ENCODE results near the gene CFAP91.

The CFAP91 gene

DNA sequence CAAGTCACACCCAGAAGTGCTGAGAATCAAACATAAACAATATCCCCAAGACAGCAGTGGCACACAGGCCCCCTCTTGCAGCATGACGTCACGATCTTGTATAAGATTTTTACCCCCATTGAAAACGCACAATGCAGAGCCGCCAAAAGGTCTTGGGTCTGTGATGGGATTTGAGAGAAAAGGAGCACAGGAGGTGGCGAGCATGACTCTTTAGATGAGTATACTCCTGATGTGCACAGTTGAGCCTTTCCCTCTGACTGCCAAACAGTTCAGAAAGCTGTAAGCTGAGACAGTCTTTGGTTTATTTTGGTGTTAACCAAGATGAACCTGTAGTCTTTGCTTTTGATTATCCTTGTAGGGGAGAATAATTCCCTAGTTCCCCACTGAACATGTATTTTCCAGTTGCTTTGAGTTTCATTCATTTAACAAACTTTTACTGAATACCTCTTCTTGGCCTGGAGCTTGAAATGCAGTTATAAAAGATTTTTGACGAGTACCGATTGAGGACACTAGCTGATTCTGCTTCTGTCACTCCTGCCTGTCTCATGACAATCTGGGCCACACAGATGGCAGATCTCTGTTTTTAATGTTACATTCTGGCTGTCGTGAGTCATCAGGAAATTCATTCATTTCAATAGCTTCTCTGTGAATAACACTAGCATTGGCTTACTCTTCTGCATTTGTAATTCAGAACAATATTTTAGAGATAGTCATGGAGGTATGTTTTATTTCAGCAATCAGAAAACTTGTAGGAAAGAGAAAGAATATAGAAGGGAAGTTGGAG lies 28.9 kb downstream of the CFAP91 start:
- Histone ChIP-seq H3K9ac (ENCODE audit: low read length) (no peak overlapping the region), H3K4me1 (ENCODE audit: control insufficient read depth, insufficient read depth, low read length) (no peaks in the 10 kb centered on the region), H3K27ac (ENCODE audit: low read depth, low read length) (no peak overlapping the region), H3K36me3 (ENCODE audit: control insufficient read depth, insufficient read depth, low read length) (no peaks in the 10 kb centered on the region), H3K27me3 (ENCODE audit: control insufficient read depth, insufficient read depth, low read length) (no peaks in the 10 kb centered on the region), H3K4me3 (ENCODE audit: low read length) (no peak overlapping the region)

DNA sequence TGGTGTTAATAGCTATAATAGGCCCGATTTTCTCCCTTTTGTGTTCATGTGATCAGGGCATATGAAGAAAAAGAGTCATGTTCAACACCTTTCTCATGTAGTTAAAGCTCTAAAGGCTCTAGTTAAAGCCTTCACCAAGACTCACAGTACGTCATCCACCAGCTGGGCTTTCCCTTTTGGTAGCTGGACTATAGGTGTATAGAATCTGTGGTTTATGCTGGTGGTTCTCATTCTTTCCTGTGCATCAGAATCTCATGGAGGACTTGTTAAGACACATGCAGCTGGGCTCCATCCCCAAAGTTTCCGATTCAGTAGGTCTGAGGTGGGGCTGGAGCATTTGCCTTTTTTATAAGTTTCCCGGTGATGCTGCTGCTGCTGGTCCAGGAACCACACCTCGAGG lies 31.0 kb downstream of the CFAP91 start:
- no peaks in the 10 kb centered on the region for H3K36me3 ChIP-seq (ENCODE audit: control insufficient read depth, insufficient read depth, low read length)
- no peak overlapping the region for H3K27ac ChIP-seq (ENCODE audit: low read depth, low read length)
- H3K27me3 ChIP-seq (ENCODE audit: control insufficient read depth, insufficient read depth, low read length): no peaks in the 10 kb centered on the region
- H3K4me3 ChIP-seq (ENCODE audit: low read length): no peak overlapping the region
- H3K4me1 ChIP-seq (ENCODE audit: control insufficient read depth, insufficient read depth, low read length): no peaks in the 10 kb centered on the region
- H3K9ac ChIP-seq (ENCODE audit: low read length): no peak overlapping the region

GRCh38 chr3:119738741-119739140 lies 35.9 kb downstream of the CFAP91 start:
- no peaks in the 10 kb centered on the region for H3K36me3 ChIP-seq (ENCODE audit: control insufficient read depth, insufficient read depth, low read length)

DNA sequence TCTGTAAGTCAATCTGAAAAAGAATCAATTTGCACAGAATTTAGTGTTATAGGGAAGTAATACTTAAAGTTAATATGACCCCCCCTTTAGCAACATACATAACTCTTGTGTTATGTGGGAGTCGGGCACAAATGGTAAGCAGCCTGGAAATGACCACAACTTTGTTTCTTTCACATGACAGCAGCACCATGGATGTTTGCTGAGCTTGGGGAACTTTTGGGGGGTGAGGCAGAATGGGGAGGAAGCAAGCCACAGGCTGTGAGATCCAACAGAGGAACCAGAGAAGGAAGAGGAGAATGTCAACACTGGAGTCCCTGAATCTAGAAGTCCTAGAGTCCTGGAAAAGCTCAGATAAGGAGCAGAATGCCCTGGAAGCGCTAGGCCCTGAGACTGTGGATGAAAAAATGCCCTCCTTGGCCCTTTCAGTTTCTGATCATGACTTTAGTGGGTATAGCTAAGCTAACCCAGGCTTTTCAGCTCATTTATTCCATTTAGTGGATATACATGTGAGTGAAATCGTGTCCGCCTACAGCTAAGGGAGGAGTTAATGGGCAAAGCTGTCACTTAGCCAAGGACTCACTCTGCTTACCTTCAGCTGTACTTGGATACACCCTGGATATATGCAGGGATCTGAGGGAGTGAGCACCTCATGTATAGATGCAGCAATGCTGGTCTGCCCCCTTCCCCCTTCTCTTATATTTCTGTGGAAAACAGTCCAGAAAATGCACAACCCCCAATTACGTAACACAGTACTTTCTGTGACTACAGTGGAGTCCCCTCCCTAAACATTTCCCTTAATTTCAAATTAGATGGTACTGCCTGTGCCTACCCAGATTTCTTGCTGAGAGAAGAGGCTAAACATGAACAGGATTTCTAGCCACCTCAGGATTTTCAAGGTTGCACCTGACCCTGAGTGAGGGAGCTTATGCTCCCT lies 39.1 kb downstream of the CFAP91 start:
- H3K4me1 ChIP-seq (ENCODE audit: control insufficient read depth, insufficient read depth, low read length): no peaks in the 10 kb centered on the region
- no peaks in the 10 kb centered on the region for H3K27me3 ChIP-seq (ENCODE audit: control insufficient read depth, insufficient read depth, low read length)
- no peaks in the 10 kb centered on the region for H3K36me3 ChIP-seq (ENCODE audit: control insufficient read depth, insufficient read depth, low read length)
- no peak overlapping the region for H3K9ac ChIP-seq (ENCODE audit: low read length)
- no peak overlapping the region for H3K27ac ChIP-seq (ENCODE audit: low read depth, low read length)
- H3K4me3 ChIP-seq (ENCODE audit: low read length): no peak overlapping the region

More at GRCh38 chr3:119738741-119739140, 35.9 kb downstream of the CFAP91 start:
- H3K27me3 ChIP-seq (ENCODE audit: control insufficient read depth, insufficient read depth, low read length): no peaks in the 10 kb centered on the region
- no peak overlapping the region for H3K9ac ChIP-seq (ENCODE audit: low read length)
- no peaks in the 10 kb centered on the region for H3K4me1 ChIP-seq (ENCODE audit: control insufficient read depth, insufficient read depth, low read length)
- H3K27ac ChIP-seq (ENCODE audit: low read depth, low read length): no peak overlapping the region
- H3K4me3 ChIP-seq (ENCODE audit: low read length): no peak overlapping the region

GRCh38 chr3:119743921-119744320 lies 41.1 kb downstream of the CFAP91 start:
- Histone ChIP-seq H3K27ac (ENCODE audit: low read depth, low read length) (no peak overlapping the region), H3K4me3 (ENCODE audit: low read length) (no peak overlapping the region), H3K27me3 (ENCODE audit: control insufficient read depth, insufficient read depth, low read length) (no peaks in the 10 kb centered on the region), H3K9ac (ENCODE audit: low read length) (no peak overlapping the region), H3K4me1 (ENCODE audit: control insufficient read depth, insufficient read depth, low read length) (no peaks in the 10 kb centered on the region), H3K36me3 (ENCODE audit: control insufficient read depth, insufficient read depth, low read length) (no peaks in the 10 kb centered on the region)

DNA sequence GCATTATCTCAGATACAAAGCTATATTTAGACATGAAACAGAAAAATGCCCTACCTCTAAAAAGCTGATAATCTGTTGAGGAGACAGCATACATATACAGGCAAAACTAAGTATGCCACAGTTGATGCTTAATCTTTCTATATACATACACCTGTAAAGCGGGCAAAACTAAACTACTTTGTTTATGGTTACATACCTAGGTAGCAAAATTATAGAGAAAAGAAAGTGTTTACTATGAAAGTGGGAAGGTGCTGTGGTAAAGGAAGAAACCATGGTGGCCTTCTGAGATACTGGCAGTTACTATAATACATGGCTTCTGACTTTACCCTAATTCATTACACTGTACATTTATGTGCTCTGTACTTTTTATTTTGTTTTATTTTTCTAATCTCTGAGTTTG lies 43.1 kb downstream of the CFAP91 start:
- Histone ChIP-seq H3K4me3 (ENCODE audit: low read length) (no peak overlapping the region), H3K27me3 (ENCODE audit: control insufficient read depth, insufficient read depth, low read length) (no peaks in the 10 kb centered on the region), H3K36me3 (ENCODE audit: control insufficient read depth, insufficient read depth, low read length) (no peaks in the 10 kb centered on the region), H3K9ac (ENCODE audit: low read length) (no peak overlapping the region), H3K27ac (ENCODE audit: low read depth, low read length) (no peak overlapping the region), H3K4me1 (ENCODE audit: control insufficient read depth, insufficient read depth, low read length) (no peaks in the 10 kb centered on the region)

GRCh38 chr3:119746423-119746822 lies 43.6 kb downstream of the CFAP91 start:
- Histone ChIP-seq H3K4me1 (ENCODE audit: control insufficient read depth, insufficient read depth, low read length) (no peaks in the 10 kb centered on the region), H3K36me3 (ENCODE audit: control insufficient read depth, insufficient read depth, low read length) (no peaks in the 10 kb centered on the region), H3K27me3 (ENCODE audit: control insufficient read depth, insufficient read depth, low read length) (no peaks in the 10 kb centered on the region), H3K27ac (ENCODE audit: low read depth, low read length) (no peak overlapping the region), H3K4me3 (ENCODE audit: low read length) (no peak overlapping the region), H3K9ac (ENCODE audit: low read length) (no peak overlapping the region)

DNA sequence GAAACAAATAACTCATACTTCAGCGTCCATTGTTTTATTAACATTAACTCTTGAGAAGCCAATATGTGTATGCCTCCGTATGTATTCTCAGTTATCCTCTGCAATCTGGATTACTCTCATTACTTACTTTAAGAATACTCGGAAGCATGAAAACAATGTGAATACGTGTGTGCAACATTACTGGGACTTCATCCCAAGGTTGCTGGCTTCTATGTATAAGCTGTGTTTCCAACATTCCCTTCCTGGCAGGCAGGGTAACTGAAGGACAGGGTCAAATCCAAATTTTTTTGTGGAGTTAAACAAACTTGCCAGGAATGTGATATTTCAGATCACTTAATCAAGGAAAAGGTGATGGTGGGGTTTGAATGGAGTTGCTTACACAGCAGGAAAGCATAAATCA lies 44.5 kb downstream of the CFAP91 start:
- no peaks in the 10 kb centered on the region for H3K27me3 ChIP-seq (ENCODE audit: control insufficient read depth, insufficient read depth, low read length)
- no peaks in the 10 kb centered on the region for H3K36me3 ChIP-seq (ENCODE audit: control insufficient read depth, insufficient read depth, low read length)
- no peak overlapping the region for H3K4me3 ChIP-seq (ENCODE audit: low read length)
- H3K27ac ChIP-seq (ENCODE audit: low read depth, low read length): no peak overlapping the region
- H3K9ac ChIP-seq (ENCODE audit: low read length): no peak overlapping the region
- H3K4me1 ChIP-seq (ENCODE audit: control insufficient read depth, insufficient read depth, low read length): no peaks in the 10 kb centered on the region

- Histone ChIP-seq H3K4me1 (ENCODE audit: control insufficient read depth, insufficient read depth, low read length) (no peaks in the 10 kb centered on the region), H3K36me3 (ENCODE audit: control insufficient read depth, insufficient read depth, low read length) (no peaks in the 10 kb centered on the region), H3K27ac (ENCODE audit: low read depth, low read length) (no peak overlapping the region), H3K4me3 (ENCODE audit: low read length) (no peak overlapping the region), H3K9ac (ENCODE audit: low read length) (no peak overlapping the region), H3K27me3 (ENCODE audit: control insufficient read depth, insufficient read depth, low read length) (no peaks in the 10 kb centered on the region)
Observed at GRCh38 chr3:119748991-119749390, 46.2 kb downstream of the CFAP91 start.

- H3K27me3 ChIP-seq (ENCODE audit: control insufficient read depth, insufficient read depth, low read length): no peaks in the 10 kb centered on the region
- H3K36me3 ChIP-seq (ENCODE audit: control insufficient read depth, insufficient read depth, low read length): no peaks in the 10 kb centered on the region
- no peak overlapping the region for H3K9ac ChIP-seq (ENCODE audit: low read length)
- no peaks in the 10 kb centered on the region for H3K4me1 ChIP-seq (ENCODE audit: control insufficient read depth, insufficient read depth, low read length)
- no peak overlapping the region for H3K27ac ChIP-seq (ENCODE audit: low read depth, low read length)
- no peak overlapping the region for H3K4me3 ChIP-seq (ENCODE audit: low read length)
Observed at GRCh38 chr3:119751423-119751822, 48.6 kb downstream of the CFAP91 start.
